Peyer's patch (tissue), 4 donors: Measurements from ENCODE around the gene TRIM23.
"Not testable (repeated sequence)": the region's sequence is repeated elsewhere in the genome, so short reads cannot be mapped to it uniquely, and the experiment has no call there.

ENCODE experiments used
- POLR2A ChIP-seq, 2 donors: fragments of 450-650 bp; IDR thresholded peaks; one replicate each; pipeline ENCODE4 v1.5.1; 2017; ENCODE audit warnings: antibody characterized with exemption in 2 of 2, mild to moderate bottlenecking in 2 of 2, moderate library complexity in 2 of 2
- TF ChIP-seq, protein P1 (sequence below), 6 experiments: fragments of 450-650 bp in 4 of 6; fragments of 200-600 bp in 2 of 6; sonication (generic) in 1 of 6; IDR thresholded peaks; one replicate each; pipeline ENCODE4 v1.5.1; 2017 to 2019; ENCODE audit warnings: antibody characterized with exemption in 6 of 6, mild to moderate bottlenecking in 3 of 6, moderate library complexity in 1 of 6

DNA sequence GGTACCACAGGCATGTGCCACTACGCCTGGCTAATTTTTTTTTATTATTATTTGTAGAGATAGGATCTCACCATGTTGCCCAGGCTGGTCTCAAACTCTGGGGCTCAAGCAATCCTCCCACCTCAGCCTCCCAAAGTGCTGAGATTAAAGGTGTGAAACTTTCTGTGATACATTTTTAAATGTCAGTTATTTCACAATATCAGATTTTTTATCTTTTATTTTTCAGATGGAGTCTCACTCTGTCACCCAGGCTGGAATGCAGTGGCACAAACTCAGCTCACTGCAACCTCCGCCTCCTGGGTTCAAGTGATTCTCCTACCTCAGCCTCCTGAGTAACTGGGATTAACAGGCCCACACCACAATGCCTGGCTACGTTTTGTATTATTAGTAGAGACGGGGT lies 2.2 kb downstream of the TRIM23 start:
- TF ChIP-seq, protein P1, sequence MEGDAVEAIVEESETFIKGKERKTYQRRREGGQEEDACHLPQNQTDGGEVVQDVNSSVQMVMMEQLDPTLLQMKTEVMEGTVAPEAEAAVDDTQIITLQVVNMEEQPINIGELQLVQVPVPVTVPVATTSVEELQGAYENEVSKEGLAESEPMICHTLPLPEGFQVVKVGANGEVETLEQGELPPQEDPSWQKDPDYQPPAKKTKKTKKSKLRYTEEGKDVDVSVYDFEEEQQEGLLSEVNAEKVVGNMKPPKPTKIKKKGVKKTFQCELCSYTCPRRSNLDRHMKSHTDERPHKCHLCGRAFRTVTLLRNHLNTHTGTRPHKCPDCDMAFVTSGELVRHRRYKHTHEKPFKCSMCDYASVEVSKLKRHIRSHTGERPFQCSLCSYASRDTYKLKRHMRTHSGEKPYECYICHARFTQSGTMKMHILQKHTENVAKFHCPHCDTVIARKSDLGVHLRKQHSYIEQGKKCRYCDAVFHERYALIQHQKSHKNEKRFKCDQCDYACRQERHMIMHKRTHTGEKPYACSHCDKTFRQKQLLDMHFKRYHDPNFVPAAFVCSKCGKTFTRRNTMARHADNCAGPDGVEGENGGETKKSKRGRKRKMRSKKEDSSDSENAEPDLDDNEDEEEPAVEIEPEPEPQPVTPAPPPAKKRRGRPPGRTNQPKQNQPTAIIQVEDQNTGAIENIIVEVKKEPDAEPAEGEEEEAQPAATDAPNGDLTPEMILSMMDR (IDR thresholded peaks at IDR 0.05) = not testable (repeated sequence)
- TF ChIP-seq POLR2A (IDR thresholded peaks at IDR 0.05) = not testable (repeated sequence)
